AG04449 (cell line): ENCODE data around the gene SESN3.

Experiments
- CTCF ChIA-PET: fragments of 350-600 bp; formaldehyde crosslinking; extraction: SDS; loops from one replicate; lab custom pipeline; 2021; ENCODE audit warnings: antibody characterized with exemption; lab: Yijun Ruan, JAX
- POLR2A ChIA-PET: fragments of 400-600, 350-600 bp; formaldehyde crosslinking; extraction: SDS; loops from one replicate; lab custom pipeline; 2020; ENCODE audit warnings: antibody characterized with exemption, inconsistent platforms; lab: Yijun Ruan, JAX
- DNase-seq: peaks from one replicate; pipeline ENCODE4 v3.0.0-alpha.2; 2010; ENCODE audit warnings: low read depth, low spot score
- H3K4me3 ChIP-seq: 2 replicates; pipeline ENCODE4 v1.5.1; 2011; ENCODE audit warnings: low read depth, mild to moderate bottlenecking, control low read depth, low read length
- CTCF ChIP-seq: IDR thresholded peaks from one replicate; pipeline ENCODE4 v1.5.1; 2011; ENCODE audit warnings: mild to moderate bottlenecking, moderate library complexity, low read length, control low read depth, inconsistent platforms; ENCODE audit not compliant: insufficient read depth; ENCODE audit errors: missing control alignments

SESN3 gene

DNA sequence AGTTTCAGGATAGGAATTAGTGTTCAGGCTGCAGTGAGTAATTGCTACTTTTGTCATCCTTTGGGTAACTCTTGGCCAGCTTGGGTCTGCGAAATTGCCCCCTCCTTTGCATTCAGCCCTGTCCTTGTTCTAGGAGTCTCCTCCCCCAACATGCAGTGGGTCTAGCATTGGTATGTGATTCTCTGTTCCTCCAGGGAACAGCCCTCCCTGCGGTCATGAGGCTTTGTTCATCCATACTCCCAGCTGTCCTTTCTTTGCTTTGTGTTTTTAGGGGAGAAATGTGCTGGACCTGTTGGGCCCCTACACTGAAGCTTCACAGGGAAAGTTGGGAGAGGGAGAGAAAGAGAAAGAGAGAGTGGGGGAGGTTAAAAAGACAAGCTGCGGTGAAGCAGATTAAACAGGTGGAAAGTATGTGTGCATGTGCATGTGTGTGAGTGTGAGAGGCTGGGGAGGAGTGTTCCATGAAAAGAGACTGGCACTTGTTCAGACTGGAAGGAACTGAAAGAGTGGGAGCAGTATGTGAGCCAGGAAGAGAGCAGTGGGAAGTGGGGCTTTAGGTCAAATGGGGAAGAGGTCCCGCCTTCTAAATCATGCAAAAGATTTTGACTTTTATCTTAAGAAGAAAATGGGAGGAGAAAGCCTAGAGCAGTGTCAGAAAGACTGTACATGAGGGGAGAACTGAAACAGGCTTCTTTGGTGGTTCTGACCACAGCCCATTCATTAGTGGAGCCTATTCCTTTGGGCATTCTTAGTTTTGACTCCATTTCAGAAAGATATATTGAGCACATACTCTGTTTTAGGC, 17.9 kb upstream of the SESN3 start:
- ChIA-PET POLR2A (no interaction called here), CTCF (interaction anchor here (1.0 to 1.2 kb wide), 2 partner anchors 20 to 179 kb away, joined by 3 read pairs; no protein-coding TSS in a partner anchor)
- TF ChIP-seq CTCF = no peak
- H3K4me3 ChIP-seq = no peak overlapping the region
- no peak for DNase-seq

- DNase-seq = no peak
- ChIA-PET CTCF (interaction anchor here (1.2 kb wide), 1 partner anchor 178 kb away, joined by 3 read pairs; no protein-coding TSS in a partner anchor), POLR2A (no interaction called here)
- no peak overlapping the region for H3K4me3 ChIP-seq
- no peak for TF ChIP-seq CTCF
Measured at GRCh38 chr11:95247883-95248282, 16.9 kb upstream of the SESN3 start.

- no peak for DNase-seq
- no peak overlapping the region for H3K4me3 ChIP-seq
- ChIA-PET POLR2A (no interaction called here), CTCF (interaction anchor here (1.2 kb wide), 1 partner anchor 178 kb away, joined by 3 read pairs; no protein-coding TSS in a partner anchor)
- TF ChIP-seq CTCF = no peak
Measured at GRCh38 chr11:95247127-95247684, 16.2 kb upstream of the SESN3 start.

- ChIA-PET CTCF (interaction anchor here (1.7 kb wide), 1 partner anchor 9 kb away, joined by 4 read pairs; no protein-coding TSS in a partner anchor), POLR2A (no interaction called here)
- H3K4me3 ChIP-seq = no peak overlapping the region
- no peak for DNase-seq
- TF ChIP-seq CTCF = no peak
Measured at GRCh38 chr11:95245581-95245980, 14.6 kb upstream of the SESN3 start.

GRCh38 chr11:95245038-95245437, 14.0 kb upstream of the SESN3 start:
- POLR2A ChIA-PET = no interaction called here
- CTCF ChIA-PET = interaction anchor here (1.5 to 1.7 kb wide), 2 partner anchors 9 to 461 kb away, joined by 4 to 5 read pairs; no protein-coding TSS in a partner anchor
- H3K4me3 ChIP-seq = no peak overlapping the region
- TF ChIP-seq CTCF = no peak
- no peak for DNase-seq

DNA sequence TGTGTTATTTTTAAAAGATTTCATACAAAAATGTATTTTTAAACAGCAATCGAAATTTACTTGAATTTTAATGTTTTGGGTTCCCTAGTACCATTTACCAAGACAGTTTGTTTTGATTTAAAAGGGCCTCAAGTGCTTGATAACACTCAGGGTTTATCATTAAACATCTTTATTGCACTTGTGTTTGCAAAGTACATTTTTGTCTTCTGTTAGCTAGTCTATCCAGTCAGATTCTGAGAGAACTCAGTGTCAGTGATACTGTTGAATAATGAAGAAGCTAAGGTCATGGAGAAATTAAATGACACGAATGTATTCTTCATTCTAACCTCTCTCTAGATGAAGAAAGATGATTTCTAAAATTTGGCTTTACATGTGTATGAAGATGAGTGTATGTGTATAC, 12.7 kb upstream of the SESN3 start:
- CTCF ChIA-PET = interaction anchor here (0.7 to 1.5 kb wide), 2 partner anchors 11 to 462 kb away, joined by 3 to 5 read pairs; no protein-coding TSS in a partner anchor
- POLR2A ChIA-PET = no interaction called here
- no peak for TF ChIP-seq CTCF
- no peak overlapping the region for H3K4me3 ChIP-seq
- no peak for DNase-seq
